Kidney (tissue), 14 donors: ENCODE results near the gene PXYLP1. TPM values are rescaled to one million over a fixed set of nuclear protein-coding genes. Genes with fewer than 3 reads are reported as not detected.

Source experiments
- DNase-seq, 5 donors: peaks; one replicate each; pipeline ENCODE4 v3.0.0-alpha.2; 2013 to 2020
- FAIRE-seq: peaks from 2 replicates; lab custom pipeline; 2012; peaks lifted over from hg19 to GRCh38; lab: Jason Lieb, UNC
- H3K27ac ChIP-seq, 2 donors: one replicate each; pipeline ENCODE4 v1.7.0; 2013; ENCODE audit warnings: low read depth in 2 of 2, low read length in 2 of 2, inconsistent platforms in 1 of 2
- H3K27me3 ChIP-seq: one replicate; pipeline ENCODE4 v1.7.1; 2013; ENCODE audit warnings: low read length, inconsistent platforms; ENCODE audit not compliant: control insufficient read depth, insufficient read depth
- H3K36me3 ChIP-seq, 3 donors: one replicate each; pipeline versions ENCODE4 v1.7.0 to v1.7.1; 2013; ENCODE audit warnings: low read length in 3 of 3, control low read depth in 1 of 3, inconsistent platforms in 1 of 3; ENCODE audit not compliant: insufficient read depth in 3 of 3, control insufficient read depth in 2 of 3
- H3K4me1 ChIP-seq, 3 donors: one replicate each; pipeline versions ENCODE4 v1.7.0 to v1.7.1; 2013; ENCODE audit warnings: low read length in 3 of 3, inconsistent platforms in 1 of 3, low read depth in 1 of 3; ENCODE audit not compliant: control insufficient read depth in 2 of 3, insufficient read depth in 2 of 3
- H3K4me3 ChIP-seq, 3 donors: one replicate each; pipeline versions ENCODE4 v1.7.0 to v1.8.1; 2013; ENCODE audit warnings: low read length in 3 of 3, control low read depth in 1 of 3, inconsistent platforms in 1 of 3
- H3K9ac ChIP-seq, 3 donors: one replicate each; pipeline versions ENCODE4 v1.7.0 to v1.7.1; 2013; ENCODE audit warnings: low read length in 3 of 3, control low read depth in 1 of 3, inconsistent platforms in 1 of 3
- H3K9me3 ChIP-seq, 3 donors: one replicate each; pipeline versions ENCODE4 v1.7.0 to v1.7.1; 2013; ENCODE audit warnings: low read length in 3 of 3, control low read depth in 1 of 3, inconsistent platforms in 1 of 3; ENCODE audit not compliant: control insufficient read depth in 2 of 3, insufficient read depth in 1 of 3
- CTCF ChIP-seq: IDR thresholded peaks from 3 replicates; pipeline ENCODE4 v1.5.1; 2012; ENCODE audit warnings: mild to moderate bottlenecking, moderate library complexity, borderline replicate concordance; ENCODE audit not compliant: insufficient read depth; ENCODE audit errors: extremely low read depth
- intact Hi-C: fragments of 100-400 bp; cut with DNase I; formaldehyde crosslinking; loops from one replicate; pipeline ENCODE4 v1.11.1; 2022
- polyA plus RNA-seq: library from polyadenylated mRNA; stranded (reverse); fragments of 350-450 nt; fragmentation: Illumina TruSeq; extraction: RNeasy Lipid Tissue Mini Kit (QIAGEN cat#74804); gene quantifications from one replicate; pipeline ENCODE4 v1.2.3, GENCODE V29; 2014; ENCODE audit warnings: low read depth, low replicate concordance; ENCODE audit not compliant: insufficient read depth
- total RNA-seq: library from RNA; stranded (reverse); fragmentation: NEBNext Ultra II Directional; extraction: Animal tissue kit (Norgen Biotek cat#: 25700); gene quantifications from one replicate; pipeline ENCODE4 v1.2.1, GENCODE V29; 2021
- donor health status: control.
- donor health status: control.
- donor health status: control.
- donor health status: control.
- donor health status: control.
- donor health status: DM: yes; HTN: yes; CAD: no.
- donor health status: Normal renal cell carcinoma (clear cell type).

Gene PXYLP1
- total and polyA plus RNA-seq, 2 donors from 2014 or later, result 5.4 to 11.9 TPM

GRCh38 chr3:141289228-141289772, 57.7 kb downstream of the PXYLP1 start:
- peaks cover 0 to 4% (median 2%) of the 10 kb centered on the region in 3 donors for H3K36me3 ChIP-seq
- TF ChIP-seq CTCF, result no peak
- intact Hi-C loops, result no loop called here
- DNase-seq, result no peak
- no peak overlapping the region for H3K9ac ChIP-seq
- H3K27me3 ChIP-seq, result no peaks in the 10 kb centered on the region
- FAIRE-seq, result no peak
- H3K4me1 ChIP-seq, result peaks cover 0 to 7% (median 0%) of the 10 kb centered on the region in 3 donors
- H3K27ac ChIP-seq, result no peak overlapping the region
- no peaks in the 10 kb centered on the region for H3K9me3 ChIP-seq
- H3K4me3 ChIP-seq, result no peak overlapping the region

GRCh38 chr3:141291559-141292355, 60.1 kb downstream of the PXYLP1 start:
- peak in 4 of 5 donors; percentile 45 to 56 (median 54) for DNase-seq
- no peak overlapping the region for H3K27ac ChIP-seq
- no peak overlapping the region for H3K4me3 ChIP-seq
- H3K27me3 ChIP-seq, result no peaks in the 10 kb centered on the region
- peaks cover 0 to 7% (median 0%) of the 10 kb centered on the region in 3 donors for H3K4me1 ChIP-seq
- no peaks in the 10 kb centered on the region for H3K9me3 ChIP-seq
- TF ChIP-seq CTCF, result no peak
- H3K9ac ChIP-seq, result no peak overlapping the region
- peaks cover 0 to 4% (median 2%) of the 10 kb centered on the region in 3 donors for H3K36me3 ChIP-seq
- intact Hi-C loops, result no loop called here
- no peak for FAIRE-seq

GRCh38 chr3:141292356-141293058, 60.9 kb downstream of the PXYLP1 start:
- H3K4me1 ChIP-seq, result peaks cover 0 to 7% (median 0%) of the 10 kb centered on the region in 3 donors
- H3K27ac ChIP-seq, result peak overlapping the region in 1 of 2 donors; percentile 23
- peak overlapping the region in 1 of 3 donors; percentile 8 for H3K4me3 ChIP-seq
- peak in 1 of 5 donors; percentile 31 for DNase-seq
- no peak for FAIRE-seq
- H3K9ac ChIP-seq, result no peak overlapping the region
- no peaks in the 10 kb centered on the region for H3K9me3 ChIP-seq
- no peaks in the 10 kb centered on the region for H3K27me3 ChIP-seq
- intact Hi-C loops, result no loop called here
- peaks cover 0 to 4% (median 2%) of the 10 kb centered on the region in 3 donors for H3K36me3 ChIP-seq
- TF ChIP-seq CTCF, result no peak
